SK-N-DZ (cell line): ENCODE data around the gene RRP12.
A peak's percentile ranks its signal among the peaks of the same experiment; 100 is the strongest.

Source experiments
- DNase-seq: peaks from one replicate; pipeline ENCODE4 v3.0.0-alpha.2; 2015; ENCODE audit warnings: low spot score

Gene RRP12

GRCh38 chr10:97336942-97337831, 64.0 kb downstream of the RRP12 start:
- DNase-seq: no peak

GRCh38 chr10:97336446-97336845, 64.7 kb downstream of the RRP12 start:
- no peak for DNase-seq

- DNase-seq: no peak
Measured at GRCh38 chr10:97336006-97336405, 65.1 kb downstream of the RRP12 start.

- DNase-seq: no peak
Measured at GRCh38 chr10:97335188-97335619, 65.9 kb downstream of the RRP12 start.

- DNase-seq: peak; percentile 92
Measured at GRCh38 chr10:97334370-97335175, 66.6 kb downstream of the RRP12 start, which contains the start of gene FRAT2. Gene FRAT2 (minus strand): TSS chr10:97334729. CDS start chr10:97334572, 157 bp downstream.

- DNase-seq: no peak
Measured at GRCh38 chr10:97333601-97334369, 67.4 kb downstream of the RRP12 start.

- DNase-seq: peak; percentile 64
Measured at GRCh38 chr10:97333351-97333600, 67.9 kb downstream of the RRP12 start.

GRCh38 chr10:97332591-97333350, 68.4 kb downstream of the RRP12 start:
- DNase-seq: peak; percentile 59

- DNase-seq: no peak
Measured at GRCh38 chr10:97331153-97331703, 69.9 kb downstream of the RRP12 start.

GRCh38 chr10:97329766-97330165, 71.4 kb downstream of the RRP12 start:
- no peak for DNase-seq

GRCh38 chr10:97328646-97329453, 72.3 kb downstream of the RRP12 start:
- DNase-seq: no peak

GRCh38 chr10:97327348-97328294, 73.5 kb downstream of the RRP12 start:
- DNase-seq: no peak

GRCh38 chr10:97325754-97326153, 75.4 kb downstream of the RRP12 start:
- peak; percentile 62 for DNase-seq

GRCh38 chr10:97323501-97323900, 77.6 kb downstream of the RRP12 start:
- no peak for DNase-seq

GRCh38 chr10:97321804-97322190, 79.3 kb downstream of the RRP12 start:
- no peak for DNase-seq

GRCh38 chr10:97321032-97321803, 79.9 kb downstream of the RRP12 start:
- no peak for DNase-seq

- DNase-seq: no peak
Measured at GRCh38 chr10:97320480-97321031, 80.6 kb downstream of the RRP12 start.
